Measurements from ENCODE around the gene LARGE1.

LARGE1 gene

GRCh38 chr22:33477120-33478111, 442.9 kb downstream of the LARGE1 start:
- Histone ChIP-seq H3K27me3 (ENCODE audit: control insufficient read depth, insufficient read depth, low read length) (no peaks in the 10 kb centered on the region), H3K9ac (ENCODE audit: low read depth, low read length) (no peak overlapping the region), H3K27ac (ENCODE audit: low read depth, low read length) (peak overlapping the region; percentile 32), H3K4me1 (ENCODE audit: control insufficient read depth, insufficient read depth, low read length) (peaks cover 31% of the 10 kb centered on the region), H3K36me3 (ENCODE audit: control insufficient read depth, insufficient read depth, low read length) (no peaks in the 10 kb centered on the region), H3K4me3 (ENCODE audit: low read depth, low read length) (no peak overlapping the region), H3K9me3 (ENCODE audit: control insufficient read depth, insufficient read depth, low read length) (no peaks in the 10 kb centered on the region)

- H3K27ac ChIP-seq (ENCODE audit: low read depth, low read length): peak overlapping the region; percentile 32
- H3K36me3 ChIP-seq (ENCODE audit: control insufficient read depth, insufficient read depth, low read length): no peaks in the 10 kb centered on the region
- peaks cover 31% of the 10 kb centered on the region for H3K4me1 ChIP-seq (ENCODE audit: control insufficient read depth, insufficient read depth, low read length)
- no peak overlapping the region for H3K9ac ChIP-seq (ENCODE audit: low read depth, low read length)
- no peak overlapping the region for H3K4me3 ChIP-seq (ENCODE audit: low read depth, low read length)
- no peaks in the 10 kb centered on the region for H3K9me3 ChIP-seq (ENCODE audit: control insufficient read depth, insufficient read depth, low read length)
- no peaks in the 10 kb centered on the region for H3K27me3 ChIP-seq (ENCODE audit: control insufficient read depth, insufficient read depth, low read length)
Measured at GRCh38 chr22:33476716-33477115, 443.6 kb downstream of the LARGE1 start.

GRCh38 chr22:33476206-33476605, 444.1 kb downstream of the LARGE1 start:
- Histone ChIP-seq H3K27ac (ENCODE audit: low read depth, low read length) (no peak overlapping the region), H3K4me3 (ENCODE audit: low read depth, low read length) (no peak overlapping the region), H3K4me1 (ENCODE audit: control insufficient read depth, insufficient read depth, low read length) (peaks cover 31% of the 10 kb centered on the region), H3K9me3 (ENCODE audit: control insufficient read depth, insufficient read depth, low read length) (no peaks in the 10 kb centered on the region), H3K9ac (ENCODE audit: low read depth, low read length) (no peak overlapping the region), H3K36me3 (ENCODE audit: control insufficient read depth, insufficient read depth, low read length) (no peaks in the 10 kb centered on the region), H3K27me3 (ENCODE audit: control insufficient read depth, insufficient read depth, low read length) (no peaks in the 10 kb centered on the region)

GRCh38 chr22:33474587-33474986, 445.7 kb downstream of the LARGE1 start:
- no peak overlapping the region for H3K4me3 ChIP-seq (ENCODE audit: low read depth, low read length)
- H3K9ac ChIP-seq (ENCODE audit: low read depth, low read length): no peak overlapping the region
- no peaks in the 10 kb centered on the region for H3K27me3 ChIP-seq (ENCODE audit: control insufficient read depth, insufficient read depth, low read length)
- H3K9me3 ChIP-seq (ENCODE audit: control insufficient read depth, insufficient read depth, low read length): no peaks in the 10 kb centered on the region
- no peaks in the 10 kb centered on the region for H3K36me3 ChIP-seq (ENCODE audit: control insufficient read depth, insufficient read depth, low read length)
- H3K27ac ChIP-seq (ENCODE audit: low read depth, low read length): no peak overlapping the region
- peaks cover 31% of the 10 kb centered on the region for H3K4me1 ChIP-seq (ENCODE audit: control insufficient read depth, insufficient read depth, low read length)

DNA sequence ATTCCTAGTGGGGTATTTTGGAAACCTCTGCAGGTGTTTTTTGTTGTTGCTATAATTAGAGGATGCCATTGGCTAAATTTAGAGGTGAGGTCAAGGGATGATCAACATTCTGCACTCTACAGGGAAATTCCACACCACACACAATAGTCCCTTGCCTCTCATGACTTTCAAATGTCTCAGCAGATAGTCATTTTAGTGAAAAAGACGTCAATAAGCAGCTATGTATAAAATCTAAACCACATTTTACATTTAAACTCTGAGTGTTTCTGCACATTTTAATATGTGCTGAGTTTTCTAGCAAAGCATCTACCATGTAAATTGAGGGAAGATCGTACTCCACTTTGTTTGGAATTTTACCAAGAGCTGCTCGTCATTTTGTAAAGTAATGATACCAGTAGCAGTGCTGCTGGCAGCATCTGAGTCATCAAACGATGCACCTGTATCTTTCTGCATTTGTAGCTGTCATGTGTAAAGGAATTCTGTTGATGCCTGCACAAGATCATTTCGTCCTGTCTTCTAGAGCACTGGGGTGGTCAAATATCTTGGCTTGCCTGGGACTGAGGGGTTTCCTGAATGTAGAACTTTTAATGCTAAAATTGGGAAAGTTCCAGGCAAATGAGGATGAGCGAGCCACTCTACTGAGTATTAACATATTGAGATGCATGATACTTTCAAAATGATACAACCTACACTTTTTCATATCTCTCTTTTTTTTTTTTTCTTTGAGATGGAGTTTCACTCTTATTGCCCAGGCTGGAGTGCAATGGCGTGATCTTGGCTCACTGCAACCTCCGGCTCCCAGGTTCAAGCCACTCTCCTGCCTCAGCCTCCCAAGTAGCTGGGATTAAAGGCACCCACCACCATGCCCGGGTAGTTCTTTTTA, 447.6 kb downstream of the LARGE1 start:
- H3K9me3 ChIP-seq (ENCODE audit: control insufficient read depth, insufficient read depth, low read length): no peaks in the 10 kb centered on the region
- no peak overlapping the region for H3K4me3 ChIP-seq (ENCODE audit: low read depth, low read length)
- no peaks in the 10 kb centered on the region for H3K27me3 ChIP-seq (ENCODE audit: control insufficient read depth, insufficient read depth, low read length)
- H3K9ac ChIP-seq (ENCODE audit: low read depth, low read length): no peak overlapping the region
- no peak overlapping the region for H3K27ac ChIP-seq (ENCODE audit: low read depth, low read length)
- no peaks in the 10 kb centered on the region for H3K36me3 ChIP-seq (ENCODE audit: control insufficient read depth, insufficient read depth, low read length)
- peaks cover 22% of the 10 kb centered on the region for H3K4me1 ChIP-seq (ENCODE audit: control insufficient read depth, insufficient read depth, low read length)

DNA sequence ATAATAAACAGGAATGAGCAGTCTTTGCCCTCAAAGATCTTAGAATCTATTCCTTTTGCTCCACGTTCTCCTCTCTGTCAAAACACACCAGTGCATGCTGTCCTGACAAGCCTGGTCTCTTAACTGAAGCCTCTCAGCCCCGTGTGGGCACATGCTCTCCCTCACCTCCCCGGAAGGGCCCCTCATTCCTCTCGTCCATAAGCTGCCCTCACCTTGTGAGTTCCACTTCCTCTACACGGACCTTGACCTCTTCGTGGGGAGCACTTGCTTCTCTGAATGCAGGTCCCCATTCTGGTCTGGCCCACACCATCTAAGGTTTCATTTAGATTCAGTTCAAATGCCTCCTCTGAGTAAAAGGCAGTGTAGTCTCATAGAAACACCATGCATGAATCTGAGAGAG, 449.8 kb downstream of the LARGE1 start:
- H3K9ac ChIP-seq (ENCODE audit: low read depth, low read length): no peak overlapping the region
- H3K9me3 ChIP-seq (ENCODE audit: control insufficient read depth, insufficient read depth, low read length): no peaks in the 10 kb centered on the region
- no peaks in the 10 kb centered on the region for H3K4me1 ChIP-seq (ENCODE audit: control insufficient read depth, insufficient read depth, low read length)
- H3K36me3 ChIP-seq (ENCODE audit: control insufficient read depth, insufficient read depth, low read length): no peaks in the 10 kb centered on the region
- H3K4me3 ChIP-seq (ENCODE audit: low read depth, low read length): no peak overlapping the region
- H3K27me3 ChIP-seq (ENCODE audit: control insufficient read depth, insufficient read depth, low read length): no peaks in the 10 kb centered on the region
- no peak overlapping the region for H3K27ac ChIP-seq (ENCODE audit: low read depth, low read length)

GRCh38 chr22:33467620-33468095, 452.6 kb downstream of the LARGE1 start:
- no peaks in the 10 kb centered on the region for H3K4me1 ChIP-seq (ENCODE audit: control insufficient read depth, insufficient read depth, low read length)
- H3K27me3 ChIP-seq (ENCODE audit: control insufficient read depth, insufficient read depth, low read length): no peaks in the 10 kb centered on the region
- H3K9ac ChIP-seq (ENCODE audit: low read depth, low read length): no peak overlapping the region
- H3K27ac ChIP-seq (ENCODE audit: low read depth, low read length): no peak overlapping the region
- no peaks in the 10 kb centered on the region for H3K36me3 ChIP-seq (ENCODE audit: control insufficient read depth, insufficient read depth, low read length)
- H3K4me3 ChIP-seq (ENCODE audit: low read depth, low read length): no peak overlapping the region
- H3K9me3 ChIP-seq (ENCODE audit: control insufficient read depth, insufficient read depth, low read length): no peaks in the 10 kb centered on the region

DNA sequence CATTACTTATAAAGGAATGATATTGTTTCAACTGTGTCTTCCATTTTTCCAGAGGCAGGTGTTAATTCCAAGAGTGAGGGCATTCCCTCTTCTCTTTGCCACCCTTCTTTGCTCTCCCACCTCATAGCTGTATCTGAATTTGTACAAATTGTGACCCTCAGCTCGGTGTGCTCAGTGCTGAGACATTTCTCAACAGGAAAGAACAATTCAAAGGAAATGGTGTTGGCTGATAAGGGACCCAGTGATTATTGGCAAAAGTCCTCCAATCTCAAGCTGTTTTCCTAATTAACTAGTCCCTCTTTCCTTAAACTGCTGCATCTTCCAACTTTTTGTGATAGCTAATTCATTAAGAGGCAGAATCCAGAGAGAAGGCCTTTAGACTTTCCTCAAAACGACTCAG, 453.2 kb downstream of the LARGE1 start:
- H3K4me1 ChIP-seq (ENCODE audit: control insufficient read depth, insufficient read depth, low read length): no peaks in the 10 kb centered on the region
- peaks cover under 1% of the 10 kb centered on the region; the same call in 1 of the 2 replicates for H3K9me3 ChIP-seq (ENCODE audit: control insufficient read depth, insufficient read depth, low read length)
- no peaks in the 10 kb centered on the region for H3K36me3 ChIP-seq (ENCODE audit: control insufficient read depth, insufficient read depth, low read length)
- no peak overlapping the region for H3K27ac ChIP-seq (ENCODE audit: low read depth, low read length)
- H3K9ac ChIP-seq (ENCODE audit: low read depth, low read length): no peak overlapping the region
- no peaks in the 10 kb centered on the region for H3K27me3 ChIP-seq (ENCODE audit: control insufficient read depth, insufficient read depth, low read length)
- no peak overlapping the region for H3K4me3 ChIP-seq (ENCODE audit: low read depth, low read length)

GRCh38 chr22:33465554-33465953, 454.7 kb downstream of the LARGE1 start:
- H3K27ac ChIP-seq (ENCODE audit: low read depth, low read length): no peak overlapping the region
- H3K9ac ChIP-seq (ENCODE audit: low read depth, low read length): no peak overlapping the region
- H3K4me1 ChIP-seq (ENCODE audit: control insufficient read depth, insufficient read depth, low read length): no peaks in the 10 kb centered on the region
- H3K9me3 ChIP-seq (ENCODE audit: control insufficient read depth, insufficient read depth, low read length): peaks cover 4% of the 10 kb centered on the region; the same call in 1 of the 2 replicates
- no peak overlapping the region for H3K4me3 ChIP-seq (ENCODE audit: low read depth, low read length)
- no peaks in the 10 kb centered on the region for H3K36me3 ChIP-seq (ENCODE audit: control insufficient read depth, insufficient read depth, low read length)
- no peaks in the 10 kb centered on the region for H3K27me3 ChIP-seq (ENCODE audit: control insufficient read depth, insufficient read depth, low read length)

DNA sequence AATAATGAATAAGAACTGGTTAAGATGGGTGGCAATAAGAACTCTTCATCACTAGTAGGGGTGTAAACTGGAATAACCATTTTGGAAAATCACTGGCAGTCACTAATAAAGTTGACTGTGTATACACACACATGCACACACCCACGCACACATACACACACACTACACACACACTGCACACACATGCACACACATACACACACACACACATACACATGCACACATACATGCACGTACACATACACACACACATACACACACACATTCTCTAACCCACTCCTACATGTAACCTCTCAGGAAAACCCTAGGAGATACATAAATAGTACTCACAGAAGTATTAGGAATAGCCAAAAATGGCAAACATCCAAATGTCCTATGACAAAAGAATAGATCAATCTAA, 455.6 kb downstream of the LARGE1 start:
- Histone ChIP-seq H3K9me3 (ENCODE audit: control insufficient read depth, insufficient read depth, low read length) (peaks cover 4% of the 10 kb centered on the region; the same call in 1 of the 2 replicates), H3K36me3 (ENCODE audit: control insufficient read depth, insufficient read depth, low read length) (no peaks in the 10 kb centered on the region), H3K27me3 (ENCODE audit: control insufficient read depth, insufficient read depth, low read length) (no peaks in the 10 kb centered on the region)

More for the DNA sequence above, 455.6 kb downstream of the LARGE1 start:
- Histone ChIP-seq H3K4me3 (ENCODE audit: low read depth, low read length) (no peak overlapping the region), H3K27ac (ENCODE audit: low read depth, low read length) (no peak overlapping the region), H3K4me1 (ENCODE audit: control insufficient read depth, insufficient read depth, low read length) (no peaks in the 10 kb centered on the region), H3K9ac (ENCODE audit: low read depth, low read length) (no peak overlapping the region)
